Measurements from ENCODE around the gene MAP4.
"Not testable (repeated sequence)": the region's sequence is repeated elsewhere in the genome, so short reads cannot be mapped to it uniquely, and the experiment has no call there.

MAP4 gene, protein sequence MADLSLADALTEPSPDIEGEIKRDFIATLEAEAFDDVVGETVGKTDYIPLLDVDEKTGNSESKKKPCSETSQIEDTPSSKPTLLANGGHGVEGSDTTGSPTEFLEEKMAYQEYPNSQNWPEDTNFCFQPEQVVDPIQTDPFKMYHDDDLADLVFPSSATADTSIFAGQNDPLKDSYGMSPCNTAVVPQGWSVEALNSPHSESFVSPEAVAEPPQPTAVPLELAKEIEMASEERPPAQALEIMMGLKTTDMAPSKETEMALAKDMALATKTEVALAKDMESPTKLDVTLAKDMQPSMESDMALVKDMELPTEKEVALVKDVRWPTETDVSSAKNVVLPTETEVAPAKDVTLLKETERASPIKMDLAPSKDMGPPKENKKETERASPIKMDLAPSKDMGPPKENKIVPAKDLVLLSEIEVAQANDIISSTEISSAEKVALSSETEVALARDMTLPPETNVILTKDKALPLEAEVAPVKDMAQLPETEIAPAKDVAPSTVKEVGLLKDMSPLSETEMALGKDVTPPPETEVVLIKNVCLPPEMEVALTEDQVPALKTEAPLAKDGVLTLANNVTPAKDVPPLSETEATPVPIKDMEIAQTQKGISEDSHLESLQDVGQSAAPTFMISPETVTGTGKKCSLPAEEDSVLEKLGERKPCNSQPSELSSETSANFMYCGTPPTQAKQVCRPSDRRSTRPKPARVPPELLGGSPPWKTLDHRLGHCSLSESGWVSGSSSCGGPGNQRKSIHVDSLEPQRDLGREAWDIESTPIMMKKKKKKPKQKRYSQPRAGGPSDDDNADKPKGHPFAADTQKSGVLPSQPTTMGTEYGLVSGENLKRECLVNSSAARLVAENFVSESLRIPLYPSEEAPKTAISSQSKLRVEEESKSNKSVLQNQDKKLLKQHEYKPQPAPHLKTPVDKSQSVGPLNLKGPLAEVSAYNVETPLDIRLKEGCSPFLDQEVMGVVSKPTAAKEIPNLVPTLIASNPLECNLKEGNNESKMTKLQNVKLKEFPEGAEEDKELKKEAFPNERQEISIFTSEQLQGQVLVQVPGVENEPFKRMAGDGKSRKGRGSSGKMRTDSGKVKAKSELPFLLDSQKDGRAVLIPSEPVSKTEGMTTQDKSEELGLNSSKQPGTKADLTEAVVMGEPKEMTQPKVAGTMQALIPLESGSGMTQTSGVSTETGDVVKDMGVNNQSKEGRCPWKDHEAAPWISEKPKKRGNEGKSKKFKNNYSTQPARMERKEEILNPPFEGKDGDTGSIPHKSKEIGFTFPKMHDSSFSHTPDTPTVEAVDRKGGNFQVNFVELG (N-terminal part only)

DNA sequence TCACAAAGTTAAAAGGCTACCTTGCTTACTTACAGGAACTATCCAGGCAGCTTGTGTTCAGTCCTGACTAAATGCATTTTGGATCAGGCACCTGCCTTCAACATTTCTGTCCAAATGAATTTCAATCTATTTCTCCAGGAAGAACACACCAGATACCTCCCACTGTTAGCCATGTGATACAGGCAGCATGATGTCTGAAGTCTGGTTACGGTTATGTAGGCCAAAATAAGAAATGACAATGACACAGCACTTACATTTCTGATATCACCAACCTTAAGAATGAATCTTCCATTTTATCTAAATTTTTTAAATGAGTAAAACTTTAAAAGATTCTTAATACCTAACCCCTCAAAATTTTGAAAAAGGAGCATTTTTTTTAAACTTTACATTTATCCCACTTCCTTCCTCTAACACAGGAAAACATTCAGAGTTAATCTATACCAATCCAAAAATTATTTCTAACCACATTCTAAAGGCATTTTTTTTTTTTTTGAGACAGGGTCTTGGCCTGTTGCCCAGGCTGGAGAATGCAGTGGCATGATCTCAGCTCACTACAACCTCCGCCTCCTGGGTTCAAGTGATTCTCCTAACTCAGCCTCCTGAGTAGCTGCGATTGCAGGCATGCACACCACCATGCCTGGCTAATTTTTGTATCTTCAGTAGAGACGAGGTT, at the start of gene MAP4:
TSS of gene MAP4 (minus strand) at position 116 of the 673 bp plus-strand sequence. CDS start 17,556 bp downstream, outside the sequence.
- no peak for DNase-seq

DNA sequence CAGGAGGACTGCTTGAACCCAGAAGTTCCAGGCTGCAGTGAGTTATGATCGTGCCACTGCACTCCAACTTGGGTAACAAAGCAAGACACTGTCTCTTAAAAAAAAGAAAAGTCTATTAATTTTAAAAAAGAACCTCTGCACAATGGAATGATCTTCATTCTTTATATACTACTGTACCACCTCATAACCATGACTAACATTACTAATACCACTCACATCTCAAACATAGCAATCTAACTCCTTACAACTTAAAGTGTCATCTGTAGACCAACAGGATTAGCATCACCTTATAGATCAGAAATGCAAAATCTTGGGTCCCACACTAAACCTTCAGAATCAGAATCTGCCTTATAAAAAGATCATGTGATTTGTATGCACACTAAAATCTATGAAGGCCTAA, 48.8 kb upstream of the MAP4 start:
- DNase-seq: no peak

DNA sequence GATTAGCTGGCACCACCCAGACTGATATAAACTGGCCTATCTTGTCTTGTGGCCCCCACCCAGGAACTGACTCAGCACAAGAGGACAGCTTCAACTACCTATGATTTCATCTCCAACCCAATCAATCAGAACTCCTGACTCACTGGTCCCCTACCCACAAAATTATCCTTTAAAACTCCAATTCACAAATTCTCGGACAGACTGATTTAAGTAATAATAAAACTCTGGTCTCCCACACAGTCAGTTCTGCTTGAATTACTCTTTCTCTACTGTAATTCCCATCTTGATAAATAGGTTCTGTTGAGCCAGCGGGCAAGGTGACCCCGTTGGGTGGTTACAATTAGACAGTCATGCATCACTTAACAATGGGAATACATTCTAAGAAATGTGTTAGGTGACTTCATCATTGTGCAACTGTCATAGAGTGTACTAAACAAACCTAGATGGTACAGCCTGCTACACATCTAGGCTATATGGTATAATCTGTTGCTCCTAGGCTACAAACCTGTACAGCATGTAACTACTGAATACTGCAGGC, 48.1 kb upstream of the MAP4 start:
- DNase-seq: no peak

DNA sequence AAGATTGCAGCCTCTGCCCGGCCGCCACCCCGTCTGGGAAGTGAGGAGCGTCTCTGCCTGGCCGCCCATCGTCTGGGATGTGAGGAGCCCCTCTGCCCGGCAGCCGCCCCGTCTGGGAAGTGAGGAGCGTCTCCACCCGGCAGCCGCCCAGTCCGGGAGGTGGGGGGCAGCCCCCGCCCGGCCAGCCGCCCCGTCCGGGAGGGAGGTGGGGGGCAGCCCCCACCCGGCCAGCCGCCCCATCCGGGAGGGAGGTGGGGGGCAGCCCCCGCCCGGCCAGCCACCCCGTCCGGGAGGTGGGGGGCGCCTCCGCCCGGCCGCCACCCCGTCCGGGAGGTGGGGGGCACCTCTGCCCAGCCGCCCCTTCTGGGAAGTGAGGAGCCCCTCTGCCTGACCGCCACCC, 45.4 kb upstream of the MAP4 start:
- DNase-seq: not testable (repeated sequence)

DNA sequence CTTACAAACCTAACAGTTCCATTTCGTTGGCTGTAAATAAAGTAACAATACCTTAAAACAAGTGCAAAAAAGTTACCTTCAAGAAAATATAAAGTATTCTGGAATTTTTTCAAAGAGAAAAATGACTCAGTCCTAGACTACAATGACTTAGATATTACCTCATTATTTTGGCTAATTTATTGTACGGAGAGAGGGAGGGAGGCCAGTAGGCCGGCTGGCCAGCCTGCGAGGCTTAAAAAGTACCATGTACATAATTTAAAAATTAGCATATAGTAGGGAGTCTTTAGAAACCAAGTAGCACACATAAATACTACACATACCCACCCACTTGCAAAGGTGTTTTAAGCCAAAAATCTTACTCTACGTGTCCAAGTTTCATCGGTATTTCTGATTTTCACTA, 41.9 kb upstream of the MAP4 start:
- no peak for DNase-seq

DNA sequence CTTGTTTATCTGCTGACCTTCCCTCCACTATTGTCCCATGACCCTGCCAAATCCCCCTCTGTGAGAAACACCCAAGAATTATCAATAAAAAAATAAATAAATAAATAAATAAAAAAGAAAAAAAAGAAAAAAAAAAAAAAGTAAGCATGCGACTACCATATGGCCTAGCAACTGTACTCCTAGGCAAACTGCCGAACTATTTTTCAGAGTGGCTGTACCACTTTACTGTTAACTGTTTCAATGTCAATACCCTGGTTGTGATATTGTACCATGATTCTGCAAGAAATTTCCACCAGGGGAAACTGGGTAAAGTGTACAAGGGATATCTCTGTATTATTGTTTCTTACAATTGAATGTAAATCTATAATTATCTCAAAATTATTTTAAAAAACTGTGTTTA, 41.3 kb upstream of the MAP4 start:
- no peak for DNase-seq

DNA sequence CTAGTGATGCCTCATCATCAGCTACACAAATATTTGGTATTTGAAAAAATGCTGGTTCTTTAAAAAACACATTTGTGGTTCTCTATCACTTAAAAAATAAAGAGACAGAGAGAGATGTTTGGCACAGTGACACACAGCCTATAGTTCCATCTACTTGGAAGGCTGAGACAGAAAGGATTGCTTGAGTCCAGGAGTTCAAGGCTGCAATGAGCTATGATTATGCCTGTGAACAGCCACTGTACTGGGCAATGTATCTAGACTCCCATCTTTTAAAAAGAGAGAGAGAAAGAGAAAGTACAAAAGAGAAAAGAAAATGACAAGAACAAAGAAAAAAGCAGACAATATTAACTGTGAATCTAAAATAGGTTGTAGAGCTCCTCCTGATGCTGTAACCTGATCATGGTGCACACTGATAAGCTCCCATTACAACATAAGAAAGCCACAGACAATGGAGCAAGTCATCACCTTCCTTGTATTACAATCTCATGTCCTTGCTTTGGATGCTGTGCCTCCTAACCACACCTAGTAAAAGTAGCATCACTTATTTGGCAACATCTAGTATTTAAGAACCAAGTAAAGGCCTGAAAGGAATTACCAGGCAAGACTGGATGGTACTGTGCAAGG, 31.7 kb upstream of the MAP4 start:
- DNase-seq: no peak

DNA sequence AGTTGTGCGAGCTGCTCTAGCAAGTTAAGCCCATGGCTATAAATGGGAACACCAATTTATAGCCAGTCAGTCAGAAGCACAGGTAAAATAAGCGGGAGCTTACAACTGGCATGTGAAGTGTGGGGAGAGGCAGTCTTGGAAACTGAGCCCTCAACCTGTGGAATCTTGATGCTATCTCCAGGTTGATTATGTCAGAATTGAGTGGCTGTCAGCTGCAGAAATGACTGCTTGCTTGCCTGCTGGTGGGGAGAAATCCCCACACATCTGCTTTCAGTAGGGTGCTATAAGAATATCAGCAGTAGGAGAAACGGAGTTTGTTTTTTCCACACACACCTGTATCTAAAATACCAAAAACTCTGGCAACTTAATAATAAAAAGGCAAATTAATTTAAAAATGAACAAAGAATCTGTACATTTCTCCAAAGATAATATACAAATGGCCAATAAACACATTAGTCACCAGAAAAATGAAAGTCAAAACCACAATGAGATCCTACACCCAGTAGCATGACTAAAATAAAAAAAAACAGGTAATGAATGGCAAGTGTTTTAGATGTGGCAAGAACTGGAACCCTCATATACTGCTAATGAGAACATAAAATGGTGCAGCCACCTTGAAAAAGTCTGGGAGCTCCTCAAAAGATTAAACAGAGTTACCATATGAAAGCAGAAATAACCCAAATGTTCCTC, 26.0 kb upstream of the MAP4 start:
- DNase-seq: no peak

DNA sequence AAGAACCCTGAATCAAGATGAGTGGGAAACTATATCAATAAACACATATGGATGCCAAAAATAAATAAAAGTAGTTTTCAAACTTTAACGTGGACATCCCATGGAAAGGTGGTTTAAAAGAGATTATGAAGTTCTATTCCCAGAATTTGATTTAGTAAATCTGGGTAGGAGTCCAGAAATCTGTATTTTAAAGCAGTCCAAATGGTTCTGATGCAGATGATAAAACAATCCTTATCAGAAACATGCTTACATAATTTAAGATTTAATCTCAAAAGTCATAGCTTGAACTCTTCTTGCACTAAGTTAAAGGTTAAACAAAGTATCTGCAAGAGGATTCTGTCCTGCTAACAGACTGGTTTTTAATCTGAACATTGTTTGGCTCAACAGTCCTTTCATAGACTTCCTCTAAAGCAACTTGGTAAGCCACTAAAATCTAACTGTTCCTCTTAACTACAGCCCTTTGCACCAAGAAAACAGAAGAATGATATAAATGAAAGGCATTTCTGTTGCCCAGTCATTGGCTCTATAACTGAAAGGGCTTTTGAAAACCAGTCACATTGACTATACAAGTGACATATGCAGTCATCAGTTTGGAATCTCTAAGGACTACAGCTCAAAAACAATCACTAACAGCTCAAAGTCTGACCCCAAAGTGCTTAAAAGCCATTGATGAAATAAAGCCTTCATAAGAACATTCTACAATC, 23.4 kb upstream of the MAP4 start:
- no peak for DNase-seq

DNA sequence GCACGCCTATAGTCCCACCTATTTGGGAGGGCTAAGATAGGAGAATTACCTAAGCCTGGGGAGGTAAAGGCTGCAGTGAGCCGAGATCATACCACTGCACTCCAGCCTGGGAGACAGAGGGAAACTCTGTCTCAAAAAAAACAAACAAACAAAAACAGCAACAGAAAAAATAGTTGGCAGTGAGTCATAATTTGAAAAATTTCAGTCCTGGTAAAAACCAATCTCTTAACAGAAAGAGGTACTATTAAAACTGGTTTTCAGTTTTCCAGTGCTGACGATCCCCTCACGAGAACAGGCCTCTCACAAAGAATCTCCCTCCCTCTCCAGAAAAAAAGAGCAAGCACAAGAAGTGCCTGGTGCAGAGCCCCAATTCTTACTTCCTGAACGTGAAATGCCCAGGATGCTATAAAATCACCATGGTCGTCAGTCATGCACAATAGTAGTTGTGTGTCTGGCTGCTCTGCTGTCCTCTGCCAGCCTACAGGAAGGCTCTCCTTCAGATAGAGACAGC, 22.8 kb upstream of the MAP4 start:
- no peak for DNase-seq

DNA sequence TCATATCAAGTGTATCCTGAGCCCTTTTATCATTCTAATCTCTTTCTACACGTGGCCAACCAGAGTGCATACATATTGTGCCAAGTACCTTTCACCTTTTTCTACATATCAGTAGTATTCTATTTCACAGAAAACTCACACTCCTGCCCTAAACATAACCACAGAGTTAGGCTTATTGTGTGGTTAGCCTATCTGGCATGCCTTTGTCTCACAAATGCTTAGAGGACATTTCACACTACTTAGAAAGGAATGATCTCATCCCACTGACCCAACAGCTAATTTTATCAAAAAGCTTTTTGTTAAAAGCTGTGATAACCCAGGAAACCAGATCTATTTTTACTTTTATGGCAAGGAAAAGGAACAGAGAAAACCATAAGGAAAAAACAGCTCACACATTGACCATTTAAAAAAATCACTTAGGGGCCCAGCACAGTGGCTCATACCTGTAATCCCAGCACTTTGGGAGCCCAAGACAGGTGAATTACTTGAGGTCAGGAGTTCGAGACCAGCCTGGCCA, 17.8 kb upstream of the MAP4 start:
- DNase-seq: no peak

DNA sequence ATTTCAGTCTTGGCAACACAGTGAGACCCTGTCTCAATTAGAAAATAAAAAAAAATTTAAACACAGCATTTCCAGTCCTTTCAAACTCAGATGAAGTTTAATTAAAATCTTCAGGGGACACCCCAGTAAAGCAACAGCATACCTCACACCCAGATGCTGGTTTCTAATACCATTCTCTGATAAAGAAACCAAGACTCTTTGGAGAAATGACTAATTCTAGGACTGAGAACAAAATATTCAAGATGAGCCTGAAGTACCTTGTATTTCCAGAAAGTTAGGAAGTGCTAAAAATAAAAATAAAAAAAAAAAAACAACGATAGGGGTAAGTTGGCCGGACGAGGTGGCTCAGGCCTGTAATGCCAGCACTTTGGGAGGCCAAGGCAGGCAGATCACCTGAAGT, 14.0 kb upstream of the MAP4 start:
- DNase-seq: no peak

DNA sequence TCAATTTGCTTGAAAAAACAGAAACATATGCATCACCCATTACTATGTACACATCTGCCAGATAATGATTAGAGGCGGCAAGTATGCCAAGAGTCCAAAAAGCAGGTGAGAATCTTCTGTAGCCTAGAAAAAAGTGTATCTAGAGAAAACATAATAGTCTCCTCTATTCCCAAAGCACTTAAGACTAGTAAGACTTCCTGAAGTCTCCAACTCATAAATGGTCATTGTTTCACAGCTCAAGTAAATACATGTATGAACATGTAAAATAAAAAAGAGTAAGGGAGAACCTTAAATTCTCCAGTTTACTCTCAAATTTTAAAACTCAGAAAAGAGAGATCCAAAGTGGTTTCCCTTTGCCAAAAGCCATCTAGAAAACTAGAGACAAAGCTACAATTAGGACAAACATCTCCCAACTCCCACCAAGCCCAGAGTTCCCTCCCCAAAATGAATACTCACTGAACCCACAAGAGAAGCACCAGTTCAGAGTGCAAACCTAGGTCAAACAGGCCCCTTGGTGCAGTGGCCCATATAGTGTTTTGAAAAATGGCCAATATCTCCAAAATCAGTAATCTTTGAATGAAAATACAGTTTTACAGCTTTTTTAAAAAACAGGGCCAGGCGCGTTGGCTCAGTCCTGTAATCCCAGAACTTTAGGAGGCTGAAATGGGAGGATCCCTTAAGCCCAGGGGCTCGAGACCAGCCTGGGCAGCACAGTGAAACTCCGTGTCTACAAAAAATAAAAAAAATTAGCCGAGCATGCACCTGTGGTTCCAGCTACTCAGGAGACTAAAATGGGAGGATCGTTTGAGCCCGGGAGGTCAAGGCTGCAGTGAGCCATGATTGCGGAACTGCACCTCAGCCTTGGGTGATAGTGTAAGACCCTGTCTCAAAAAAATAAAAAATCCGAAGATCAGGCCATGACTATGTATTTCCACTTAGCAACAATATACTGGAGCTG, 11.0 kb upstream of the MAP4 start:
- no peak for DNase-seq

DNA sequence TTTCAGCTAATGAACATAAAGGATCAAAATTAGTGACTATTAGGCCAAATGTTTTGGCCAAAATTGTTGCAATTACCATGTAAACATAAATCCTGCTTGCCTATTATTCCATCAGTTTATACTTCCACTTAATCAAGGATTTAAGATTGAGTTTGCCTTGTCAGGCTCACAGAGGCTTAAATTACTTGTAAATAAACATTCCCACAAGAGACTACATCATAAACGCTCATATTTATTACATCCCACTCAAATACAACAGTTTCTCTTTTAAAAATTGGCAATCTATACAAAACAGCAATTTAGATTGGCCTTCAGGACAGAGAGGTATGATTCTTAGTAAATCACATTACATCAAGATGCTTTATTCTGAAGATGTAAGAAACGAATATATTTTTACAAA, 9.9 kb upstream of the MAP4 start:
- DNase-seq: no peak

DNA sequence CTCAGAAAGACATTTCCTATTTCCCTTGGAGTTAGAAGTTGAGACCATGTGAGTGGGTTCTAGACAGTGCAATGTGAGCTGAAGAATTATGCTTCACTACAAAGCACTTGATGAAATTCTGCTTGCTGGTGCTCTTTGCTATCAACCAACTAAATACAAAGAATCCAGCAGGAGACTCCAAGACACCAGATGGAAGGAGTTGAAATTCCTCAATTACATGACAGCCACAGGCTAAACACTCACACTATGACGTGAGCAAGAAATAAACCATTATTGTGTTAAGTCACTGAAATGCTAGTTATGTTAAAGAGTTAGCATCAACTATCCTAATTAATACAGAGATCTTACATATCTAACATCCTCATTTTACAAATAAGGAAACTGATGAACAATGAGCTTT, 8.2 kb upstream of the MAP4 start:
- no peak for DNase-seq

DNA sequence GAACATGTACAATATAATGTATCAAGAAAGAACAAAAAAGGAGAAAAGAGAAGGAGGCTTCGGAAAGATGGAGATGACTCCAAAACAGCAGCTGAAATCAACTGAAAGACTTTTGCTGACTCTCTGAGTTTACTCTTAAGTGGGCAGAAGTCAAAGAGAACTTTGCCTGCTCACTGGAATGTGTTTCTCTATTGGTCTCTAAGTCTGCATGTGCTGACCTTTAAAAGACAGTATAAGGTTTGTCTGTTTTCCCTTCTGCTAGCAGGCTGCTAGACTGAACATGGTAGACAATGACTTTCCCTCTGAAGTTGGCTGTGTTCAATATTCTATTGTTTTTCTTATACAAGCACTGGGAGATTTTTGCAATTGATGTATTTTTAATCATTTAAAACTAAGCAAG, 7.2 kb upstream of the MAP4 start:
- DNase-seq: no peak

DNA sequence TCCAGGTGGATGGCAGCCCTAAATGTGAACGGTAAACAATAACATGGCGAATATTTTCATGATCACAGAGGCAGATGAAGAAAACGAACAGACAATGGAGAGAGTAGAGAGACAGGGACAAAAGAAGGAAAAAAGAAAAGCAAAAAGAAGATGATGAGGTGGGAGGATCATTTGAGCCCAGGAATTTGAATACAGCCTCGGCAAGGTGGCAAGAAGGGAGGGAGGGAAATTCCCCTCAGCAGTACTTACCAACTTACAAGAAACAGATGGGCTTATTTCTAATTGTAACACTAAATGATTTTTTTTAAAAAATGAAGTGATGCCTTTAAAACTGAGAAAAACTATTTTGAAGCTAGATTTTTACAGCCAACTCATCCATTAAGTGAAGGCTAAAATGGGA, 6.0 kb upstream of the MAP4 start:
- no peak for DNase-seq

DNA sequence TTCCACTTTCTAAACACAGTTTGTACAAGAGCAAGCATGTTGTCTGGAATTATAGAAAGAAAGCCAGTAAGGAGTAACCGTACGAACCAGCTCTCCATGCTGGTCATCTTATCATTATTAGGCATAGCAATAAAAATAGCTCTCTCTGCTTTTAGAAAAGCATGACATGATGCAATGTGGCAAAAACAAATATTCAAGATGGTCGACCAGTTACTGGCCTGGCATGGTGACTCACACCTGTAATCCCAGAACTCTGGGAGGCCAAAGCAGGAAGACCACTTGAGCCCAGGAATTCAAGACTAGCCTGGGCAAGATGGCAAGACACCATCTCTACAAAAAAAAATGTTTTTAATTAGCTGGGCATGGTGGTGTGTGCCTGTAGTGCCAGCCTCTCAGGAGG, 2.6 kb upstream of the MAP4 start:
- DNase-seq: no peak
